DND-41 (cell line): Measurements from ENCODE around the gene UTP14C.
A peak's percentile ranks its signal among the peaks of the same experiment; 100 is the strongest.

ENCODE experiments used
- ATAC-seq: fragments of 200-7000 bp; cut with Tn5 transposase; 3 replicates; pipeline ENCODE4 v1.9.1; 2021; ENCODE audit warnings: low read depth; ENCODE audit not compliant: insufficient read depth
- DNase-seq: peaks from one replicate; pipeline ENCODE4 v3.0.0-alpha.2; 2020
- H2AFZ ChIP-seq: 2 replicates; pipeline ENCODE4 v1.6.0; 2012; ENCODE audit warnings: low read depth, low read length
- H3K27ac ChIP-seq: 2 replicates; pipeline ENCODE4 v1.5.1; 2012; ENCODE audit warnings: low read length, inconsistent platforms
- H3K27me3 ChIP-seq: fragments of 200-600 bp; sonication (generic); 2 replicates; pipeline ENCODE4 v1.6.0; 2012; ENCODE audit warnings: low read length, mild to moderate bottlenecking, inconsistent platforms; ENCODE audit not compliant: insufficient read depth, poor library complexity
- H3K36me3 ChIP-seq: 2 replicates; pipeline ENCODE4 v1.5.1; 2012; ENCODE audit warnings: low read length, inconsistent platforms; ENCODE audit not compliant: insufficient read depth
- H3K4me1 ChIP-seq: 2 replicates; pipeline ENCODE4 v1.5.1; 2012; ENCODE audit warnings: mild to moderate bottlenecking, low read length; ENCODE audit not compliant: insufficient read depth
- H3K4me2 ChIP-seq: 2 replicates; pipeline ENCODE4 v1.6.0; 2012; ENCODE audit warnings: mild to moderate bottlenecking, moderate library complexity, low read length, inconsistent platforms; ENCODE audit not compliant: insufficient read depth
- H3K4me3 ChIP-seq, 2 experiments: fragments of 200-600 bp in 1 of 2; shearing (Covaris generic) in 1 of 2; 2 replicates each; pipeline ENCODE4 v1.5.1; 2012 to 2016; ENCODE audit warnings: inconsistent platforms in 2 of 2, low read length in 2 of 2, mild to moderate bottlenecking in 2 of 2, low read depth in 1 of 2, moderate library complexity in 1 of 2
- H3K79me2 ChIP-seq: 2 replicates; pipeline ENCODE4 v1.6.0; 2012; ENCODE audit warnings: low read length, inconsistent platforms; ENCODE audit not compliant: insufficient read depth
- H3K9ac ChIP-seq: 2 replicates; pipeline ENCODE4 v1.6.0; 2012; ENCODE audit warnings: low read depth, mild to moderate bottlenecking, inconsistent platforms, low read length, moderate library complexity
- H3K9me3 ChIP-seq: 2 replicates; pipeline ENCODE4 v1.5.1; 2012; ENCODE audit warnings: low read length, moderate library complexity, mild to moderate bottlenecking, inconsistent platforms; ENCODE audit not compliant: insufficient read depth, severe bottlenecking
- H4K20me1 ChIP-seq: 2 replicates; pipeline ENCODE4 v1.6.0; 2012; ENCODE audit warnings: low read length; ENCODE audit not compliant: insufficient read depth
- CTCF ChIP-seq: IDR thresholded peaks from 2 replicates; pipeline ENCODE4 v1.5.1; 2012; ENCODE audit warnings: borderline replicate concordance, low read length, moderate library complexity, mild to moderate bottlenecking; ENCODE audit not compliant: poor library complexity, severe bottlenecking; ENCODE audit errors: extremely low read depth
- EZH2 ChIP-seq: IDR thresholded peaks from 3 replicates; pipeline ENCODE4 v1.6.1; 2012; ENCODE audit warnings: borderline replicate concordance, low read depth, mild to moderate bottlenecking, moderate library complexity, low read length, inconsistent platforms; ENCODE audit not compliant: severe bottlenecking

UTP14C gene

DNA sequence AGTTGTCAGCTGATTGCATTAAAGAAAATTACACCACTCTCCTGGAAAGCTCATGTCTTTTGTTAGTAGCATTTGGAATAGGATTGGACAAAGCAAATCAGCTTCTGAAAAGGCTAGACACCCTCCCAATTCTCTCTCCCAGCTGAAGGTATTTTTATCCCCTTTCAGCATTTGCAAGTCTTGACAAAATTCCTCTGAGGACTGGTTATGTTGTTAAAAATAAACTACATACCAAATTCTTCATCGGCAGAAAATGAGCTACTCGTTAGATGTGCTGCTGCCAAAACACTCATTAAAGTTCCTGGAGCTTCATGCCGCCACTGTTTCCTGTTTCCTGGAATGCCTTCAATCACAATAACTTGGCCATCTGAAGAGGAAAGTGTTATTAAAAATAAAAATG is 37.1 kb downstream of the UTP14C start:
- Histone ChIP-seq H3K4me2 (no peak overlapping the region), H3K4me3 (no peak overlapping the region), H3K4me1 (no peaks in the 10 kb centered on the region), H2AFZ (no peak overlapping the region), H3K79me2 (no peaks in the 10 kb centered on the region), H3K36me3 (no peaks in the 10 kb centered on the region), H3K9me3 (peaks cover 2% of the 10 kb centered on the region), H3K27me3 (no peaks in the 10 kb centered on the region), H4K20me1 (no peaks in the 10 kb centered on the region), H3K27ac (no peak overlapping the region), H3K9ac (no peak overlapping the region)
- DNase-seq = no peak
- ATAC-seq = no peak
- TF ChIP-seq EZH2 = no peak

DNA sequence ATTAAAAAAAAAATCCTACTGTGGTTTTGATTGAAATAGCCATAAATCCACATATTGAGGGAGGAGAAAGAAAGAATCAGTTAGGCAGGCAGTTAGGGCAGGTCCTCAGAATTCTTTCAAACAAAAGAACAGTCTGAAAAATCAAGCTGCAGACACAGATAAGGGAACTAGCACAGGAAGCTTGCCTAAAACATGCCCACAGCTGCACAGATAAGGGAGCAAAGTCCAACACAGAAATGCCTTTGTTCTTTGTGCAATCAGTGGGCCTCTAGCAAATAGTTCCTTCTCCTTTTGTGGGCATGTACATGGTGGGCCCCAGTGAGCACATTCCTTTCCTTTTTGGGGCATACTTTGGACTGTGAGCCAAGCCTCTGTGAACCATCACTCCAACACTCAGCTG is 42.7 kb downstream of the UTP14C start:
- TF ChIP-seq EZH2 (no peak), CTCF (no peak)
- Histone ChIP-seq H4K20me1 (no peaks in the 10 kb centered on the region), H3K4me3 (no peak overlapping the region), H3K9me3 (peaks cover 16% of the 10 kb centered on the region), H3K79me2 (no peaks in the 10 kb centered on the region), H3K36me3 (no peaks in the 10 kb centered on the region), H3K9ac (no peak overlapping the region), H3K27ac (no peak overlapping the region), H3K4me1 (no peaks in the 10 kb centered on the region; the same call in 1 of the 2 replicates), H3K4me2 (no peak overlapping the region), H2AFZ (no peak overlapping the region), H3K27me3 (no peaks in the 10 kb centered on the region)
- no peak for ATAC-seq
- DNase-seq = no peak

GRCh38 chr13:52070929-52071523 is 46.5 kb downstream of the UTP14C start:
- no peak overlapping the region for H3K4me2 ChIP-seq
- TF ChIP-seq EZH2 (no peak), CTCF (no peak)
- no peaks in the 10 kb centered on the region for H3K36me3 ChIP-seq
- H3K79me2 ChIP-seq = no peaks in the 10 kb centered on the region
- H3K27me3 ChIP-seq = no peaks in the 10 kb centered on the region
- H3K4me1 ChIP-seq = no peaks in the 10 kb centered on the region; the same call in 1 of the 2 replicates
- no peak overlapping the region for H3K9ac ChIP-seq
- no peak overlapping the region for H3K4me3 ChIP-seq
- peaks cover 14% of the 10 kb centered on the region for H3K9me3 ChIP-seq
- peak; percentile 34 for DNase-seq
- peak; percentile 55 for ATAC-seq
- no peak overlapping the region for H2AFZ ChIP-seq
- H3K27ac ChIP-seq = no peak overlapping the region
- no peaks in the 10 kb centered on the region for H4K20me1 ChIP-seq
